ENCODE results near the gene MAP7D2.

The MAP7D2 gene

GRCh38 chrX:19964017-19964710, 152.5 kb downstream of the MAP7D2 start:
- DNase-seq: no peak

GRCh38 chrX:19960913-19961312, 155.8 kb downstream of the MAP7D2 start:
- no peak for DNase-seq

- DNase-seq: no peak
Observed at GRCh38 chrX:19958552-19959486, 157.9 kb downstream of the MAP7D2 start.

GRCh38 chrX:19956923-19957322, 159.8 kb downstream of the MAP7D2 start:
- DNase-seq: no peak
